Neural cell (in vitro differentiated cells): Measurements from ENCODE around the gene LSM14B. TPM values are rescaled to one million over a fixed set of nuclear protein-coding genes. Genes with fewer than 3 reads are reported as not detected.

ENCODE experiments used
- H2AFZ ChIP-seq: fragments of 200-600, 300-800 bp; sonication (generic), shearing (Covaris generic); 2 replicates; pipeline ENCODE4 v1.6.0; 2014; ENCODE audit warnings: low read depth, mild to moderate bottlenecking, antibody characterized with exemption, low read length, moderate library complexity
- H3F3A ChIP-seq: fragments of 200-600 bp; shearing (Covaris generic); 2 replicates; pipeline ENCODE4 v1.6.1; 2016; ENCODE audit warnings: mild to moderate bottlenecking, moderate library complexity, mixed read lengths, antibody characterized with exemption, low read length; ENCODE audit not compliant: insufficient read depth, poor library complexity, severe bottlenecking
- H3K27ac ChIP-seq: fragments of 200-600, 300-800 bp; sonication (generic), shearing (Covaris generic); 2 replicates; pipeline ENCODE4 v1.5.1; 2014; ENCODE audit warnings: mild to moderate bottlenecking, low read length, moderate library complexity
- H3K27me3 ChIP-seq: fragments of 300-800, 200-600 bp; sonication (generic), shearing (Covaris generic); 2 replicates; pipeline ENCODE4 v1.6.0; 2014; ENCODE audit warnings: mild to moderate bottlenecking, low read depth, low read length, moderate library complexity; ENCODE audit not compliant: insufficient read depth
- H3K36me3 ChIP-seq: fragments of 300-800, 200-600 bp; sonication (generic), shearing (Covaris generic); 2 replicates; pipeline ENCODE4 v1.5.1; 2014; ENCODE audit warnings: mild to moderate bottlenecking, antibody characterized with exemption, low read length, moderate library complexity; ENCODE audit not compliant: insufficient read depth
- H3K4me2 ChIP-seq: fragments of 300-800, 200-600 bp; sonication (generic), shearing (Covaris generic); 2 replicates; pipeline ENCODE4 v1.6.0; 2014; ENCODE audit warnings: mild to moderate bottlenecking, low read length
- H3K4me3 ChIP-seq: fragments of 300-800, 200-600 bp; sonication (generic), shearing (Covaris generic); 2 replicates; pipeline ENCODE4 v1.5.1; 2014; ENCODE audit warnings: mild to moderate bottlenecking, low read length, moderate library complexity
- H3K79me2 ChIP-seq: fragments of 200-600 bp; shearing (Covaris generic); replicated peaks from 2 replicates; pipeline ENCODE4 v1.6.0; 2014; ENCODE audit warnings: mild to moderate bottlenecking, low read length, moderate library complexity; ENCODE audit not compliant: insufficient read depth
- H3K9ac ChIP-seq: fragments of 300-800, 200-600 bp; sonication (generic), shearing (Covaris generic); 2 replicates; pipeline ENCODE4 v1.6.1; 2016; ENCODE audit warnings: mild to moderate bottlenecking, low read length, mixed read lengths
- H3K9me2 ChIP-seq: fragments of 200-600 bp; shearing (Covaris generic); 2 replicates; pipeline ENCODE4 v1.6.1; 2016; ENCODE audit warnings: mild to moderate bottlenecking, low read length, mixed read lengths; ENCODE audit not compliant: insufficient read depth
- H3K9me3 ChIP-seq: fragments of 200-600, 300-800 bp; sonication (generic), shearing (Covaris generic); 2 replicates; pipeline ENCODE4 v1.6.1; 2016; ENCODE audit warnings: mild to moderate bottlenecking, mixed run types, low read length, moderate library complexity, mixed read lengths
- H4K20me1 ChIP-seq: fragments of 200-600 bp; shearing (Covaris generic); 2 replicates; pipeline ENCODE4 v1.6.1; 2016; ENCODE audit warnings: mild to moderate bottlenecking, mixed run types; ENCODE audit not compliant: insufficient read depth
- EP300 ChIP-seq: fragments of 450-650 bp; conservative IDR thresholded peaks from 2 replicates; pipeline ENCODE4 v1.6.1; 2014; ENCODE audit warnings: antibody characterized with exemption, mild to moderate bottlenecking, moderate library complexity; ENCODE audit not compliant: poor library complexity, severe bottlenecking
- EZH2 ChIP-seq: fragments of 200-600, 300-800 bp; shearing (Covaris generic), sonication (generic); IDR thresholded peaks from 2 replicates; pipeline ENCODE4 v1.6.1; 2014; ENCODE audit warnings: antibody characterized with exemption, low read length, borderline replicate concordance, mild to moderate bottlenecking; ENCODE audit not compliant: insufficient read depth, poor library complexity, severe bottlenecking
- MXI1 ChIP-seq: fragments of 450-650 bp; conservative IDR thresholded peaks from 2 replicates; pipeline ENCODE4 v1.6.1; 2014; ENCODE audit warnings: antibody characterized with exemption, mild to moderate bottlenecking; ENCODE audit not compliant: poor library complexity, severe bottlenecking
- POLR2AphosphoS5 ChIP-seq: IDR thresholded peaks from 2 replicates; pipeline ENCODE4 v1.6.1; 2012
- RAD21 ChIP-seq: fragments of 450-650 bp; conservative IDR thresholded peaks from 2 replicates; pipeline ENCODE4 v1.6.1; 2014; ENCODE audit warnings: antibody characterized with exemption, mild to moderate bottlenecking, moderate library complexity
- SMC3 ChIP-seq: fragments of 450-650 bp; conservative IDR thresholded peaks from 2 replicates; pipeline ENCODE4 v1.6.1; 2014; ENCODE audit warnings: antibody characterized with exemption, mild to moderate bottlenecking, moderate library complexity; ENCODE audit not compliant: poor library complexity
- TAF1 ChIP-seq: IDR thresholded peaks from 2 replicates; pipeline ENCODE4 v1.6.1; 2012; ENCODE audit warnings: low read depth
- polyA plus RNA-seq: library from polyadenylated mRNA; depleted of rRNA; stranded (reverse); fragments of >200 nt; gene quantifications from 2 replicates; pipeline ENCODE4 v1.2.3, GENCODE V29; 2014
- TF ChIP-seq, protein P1 (sequence below): fragments of 450-650 bp; IDR thresholded peaks from 2 replicates; pipeline ENCODE4 v1.5.1; 2014; ENCODE audit warnings: antibody characterized with exemption, mild to moderate bottlenecking, moderate library complexity; ENCODE audit not compliant: poor library complexity, severe bottlenecking
- TF ChIP-seq, protein P2 (sequence below): IDR thresholded peaks from 2 replicates; pipeline ENCODE4 v1.6.1; 2012; ENCODE audit warnings: borderline replicate concordance

The LSM14B gene
- polyA plus RNA-seq, 1 donor from 2014 or later = 213 TPM

DNA sequence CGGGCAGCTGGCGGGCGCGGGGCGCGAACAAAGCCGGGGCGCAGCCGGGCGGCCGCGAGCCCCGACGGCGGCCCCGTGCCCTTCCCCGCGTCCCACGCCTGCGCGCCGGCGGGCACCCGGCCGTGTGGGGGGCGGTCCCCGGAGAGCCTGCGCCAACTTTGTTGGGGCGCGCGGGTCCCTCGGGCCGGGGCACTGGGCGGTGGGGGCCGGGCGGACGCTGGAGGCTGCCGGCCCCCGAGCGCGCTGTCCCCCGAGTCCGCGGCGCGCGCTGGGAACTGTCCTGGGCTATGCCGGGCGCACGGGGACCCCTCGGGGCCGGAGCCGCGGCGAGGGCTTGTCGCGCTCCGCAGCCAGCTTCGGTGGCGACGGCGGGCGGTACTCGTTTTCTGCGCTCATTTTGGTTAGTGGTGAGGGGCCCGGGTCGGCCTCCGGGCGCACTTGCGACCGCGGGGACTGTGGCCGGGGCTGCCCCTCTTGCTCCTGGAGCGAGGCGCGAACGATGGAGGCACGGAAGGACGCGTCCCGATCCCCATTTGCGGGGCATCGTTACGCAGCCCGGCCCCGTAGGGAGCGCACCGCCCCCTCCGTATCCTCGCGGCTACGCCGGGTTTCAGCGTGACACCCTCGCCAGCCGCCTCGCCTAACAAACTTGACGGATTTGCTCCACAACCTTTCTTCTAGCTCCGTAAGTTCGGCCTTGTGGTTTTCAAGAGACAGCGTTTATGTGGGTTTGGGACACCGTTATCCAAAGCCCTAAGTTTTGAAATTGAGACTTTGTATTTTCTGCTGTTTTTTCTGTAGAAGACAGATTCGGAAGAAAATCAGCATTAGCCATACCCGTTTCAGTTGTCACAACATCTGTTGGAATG, 21.9 kb downstream of the LSM14B start:
- no peak for TF ChIP-seq EZH2
- TF ChIP-seq, protein P1, sequence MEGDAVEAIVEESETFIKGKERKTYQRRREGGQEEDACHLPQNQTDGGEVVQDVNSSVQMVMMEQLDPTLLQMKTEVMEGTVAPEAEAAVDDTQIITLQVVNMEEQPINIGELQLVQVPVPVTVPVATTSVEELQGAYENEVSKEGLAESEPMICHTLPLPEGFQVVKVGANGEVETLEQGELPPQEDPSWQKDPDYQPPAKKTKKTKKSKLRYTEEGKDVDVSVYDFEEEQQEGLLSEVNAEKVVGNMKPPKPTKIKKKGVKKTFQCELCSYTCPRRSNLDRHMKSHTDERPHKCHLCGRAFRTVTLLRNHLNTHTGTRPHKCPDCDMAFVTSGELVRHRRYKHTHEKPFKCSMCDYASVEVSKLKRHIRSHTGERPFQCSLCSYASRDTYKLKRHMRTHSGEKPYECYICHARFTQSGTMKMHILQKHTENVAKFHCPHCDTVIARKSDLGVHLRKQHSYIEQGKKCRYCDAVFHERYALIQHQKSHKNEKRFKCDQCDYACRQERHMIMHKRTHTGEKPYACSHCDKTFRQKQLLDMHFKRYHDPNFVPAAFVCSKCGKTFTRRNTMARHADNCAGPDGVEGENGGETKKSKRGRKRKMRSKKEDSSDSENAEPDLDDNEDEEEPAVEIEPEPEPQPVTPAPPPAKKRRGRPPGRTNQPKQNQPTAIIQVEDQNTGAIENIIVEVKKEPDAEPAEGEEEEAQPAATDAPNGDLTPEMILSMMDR = no peak
- TF ChIP-seq POLR2AphosphoS5 = peak; percentile 55
- TF ChIP-seq TAF1 = no peak
- TF ChIP-seq SMC3 = peak; percentile 45
- TF ChIP-seq, protein P2, sequence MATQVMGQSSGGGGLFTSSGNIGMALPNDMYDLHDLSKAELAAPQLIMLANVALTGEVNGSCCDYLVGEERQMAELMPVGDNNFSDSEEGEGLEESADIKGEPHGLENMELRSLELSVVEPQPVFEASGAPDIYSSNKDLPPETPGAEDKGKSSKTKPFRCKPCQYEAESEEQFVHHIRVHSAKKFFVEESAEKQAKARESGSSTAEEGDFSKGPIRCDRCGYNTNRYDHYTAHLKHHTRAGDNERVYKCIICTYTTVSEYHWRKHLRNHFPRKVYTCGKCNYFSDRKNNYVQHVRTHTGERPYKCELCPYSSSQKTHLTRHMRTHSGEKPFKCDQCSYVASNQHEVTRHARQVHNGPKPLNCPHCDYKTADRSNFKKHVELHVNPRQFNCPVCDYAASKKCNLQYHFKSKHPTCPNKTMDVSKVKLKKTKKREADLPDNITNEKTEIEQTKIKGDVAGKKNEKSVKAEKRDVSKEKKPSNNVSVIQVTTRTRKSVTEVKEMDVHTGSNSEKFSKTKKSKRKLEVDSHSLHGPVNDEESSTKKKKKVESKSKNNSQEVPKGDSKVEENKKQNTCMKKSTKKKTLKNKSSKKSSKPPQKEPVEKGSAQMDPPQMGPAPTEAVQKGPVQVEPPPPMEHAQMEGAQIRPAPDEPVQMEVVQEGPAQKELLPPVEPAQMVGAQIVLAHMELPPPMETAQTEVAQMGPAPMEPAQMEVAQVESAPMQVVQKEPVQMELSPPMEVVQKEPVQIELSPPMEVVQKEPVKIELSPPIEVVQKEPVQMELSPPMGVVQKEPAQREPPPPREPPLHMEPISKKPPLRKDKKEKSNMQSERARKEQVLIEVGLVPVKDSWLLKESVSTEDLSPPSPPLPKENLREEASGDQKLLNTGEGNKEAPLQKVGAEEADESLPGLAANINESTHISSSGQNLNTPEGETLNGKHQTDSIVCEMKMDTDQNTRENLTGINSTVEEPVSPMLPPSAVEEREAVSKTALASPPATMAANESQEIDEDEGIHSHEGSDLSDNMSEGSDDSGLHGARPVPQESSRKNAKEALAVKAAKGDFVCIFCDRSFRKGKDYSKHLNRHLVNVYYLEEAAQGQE = no peak
- peak; percentile 81 for TF ChIP-seq MXI1
- no peak for TF ChIP-seq EP300
- peak; percentile 34 for TF ChIP-seq RAD21
- Histone ChIP-seq H4K20me1 (peaks cover 56% of the 10 kb centered on the region), H3K36me3 (peaks cover 10% of the 10 kb centered on the region), H3K4me2 (peak overlapping the region; percentile 45), H3K4me3 (peak overlapping the region; percentile 95), H3K9me3 (no peaks in the 10 kb centered on the region), H3K9ac (peak overlapping the region; percentile 84), H2AFZ (no peak overlapping the region), H3K79me2 (peaks cover 74% of the 10 kb centered on the region), H3K9me2 (no peaks in the 10 kb centered on the region), H3F3A (peaks cover 7% of the 10 kb centered on the region), H3K27ac (peak overlapping the region; percentile 65), H3K27me3 (no peaks in the 10 kb centered on the region)

DNA sequence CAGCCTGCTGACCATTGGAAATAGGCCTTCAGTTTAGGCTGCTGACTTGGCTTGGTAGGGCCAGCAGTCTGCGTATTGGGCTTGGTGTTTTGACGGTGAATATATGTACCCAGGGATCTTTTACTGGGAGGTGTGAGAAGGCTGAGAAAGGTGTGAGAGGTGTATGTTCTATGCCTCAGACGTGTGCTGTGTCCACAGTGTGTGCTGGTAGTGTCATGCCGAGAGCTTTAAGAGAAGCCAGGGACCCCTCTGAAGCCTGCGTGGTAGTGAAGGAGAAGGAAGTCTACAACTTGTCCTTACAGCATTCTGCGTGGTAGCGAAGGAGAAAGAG, 23.4 kb downstream of the LSM14B start:
- Histone ChIP-seq H2AFZ (no peak overlapping the region), H3K27ac (no peak overlapping the region), H3K79me2 (peaks cover 60% of the 10 kb centered on the region), H3K9me3 (no peaks in the 10 kb centered on the region), H3K9ac (no peak overlapping the region), H3K27me3 (no peaks in the 10 kb centered on the region), H3F3A (peaks cover 4% of the 10 kb centered on the region), H3K4me2 (no peak overlapping the region), H3K9me2 (no peaks in the 10 kb centered on the region), H3K4me3 (peak overlapping the region; percentile 95), H4K20me1 (peaks cover 56% of the 10 kb centered on the region), H3K36me3 (no peaks in the 10 kb centered on the region)
- TF ChIP-seq, protein P1 = no peak
- TF ChIP-seq EZH2 = no peak
- TF ChIP-seq TAF1 = no peak
- TF ChIP-seq, protein P2 = no peak
- no peak for TF ChIP-seq POLR2AphosphoS5
- TF ChIP-seq SMC3 = no peak
- no peak for TF ChIP-seq MXI1
- no peak for TF ChIP-seq RAD21
- no peak for TF ChIP-seq EP300
